ENCODE measurements around the gene RASA2. TPM values are rescaled to one million over a fixed set of nuclear protein-coding genes. Genes with fewer than 3 reads are reported as not detected.

The RASA2 gene
- polyA plus RNA-seq, 1 of the 3 experiments (the other 2 are of a cell fraction) = 2.4 TPM

- H3K36me3 ChIP-seq (replicated peaks in 1 of 2; ENCODE audit: control insufficient read depth in 1 of 2, insufficient read depth in 2 of 2, low read length in 1 of 2) = no peaks in the 10 kb centered on the region
- no peaks in the 10 kb centered on the region for H3K27me3 ChIP-seq (ENCODE audit: insufficient read depth)
- peak overlapping the region; percentile 62 to 68 for H3K4me3 ChIP-seq (ENCODE audit: low read depth in 2 of 2, low read length in 1 of 2)
- H3K9ac ChIP-seq = peak overlapping the region; percentile 44
- no peak for TF ChIP-seq SIN3A (IDR thresholded peaks at IDR 0.05; ENCODE audit: borderline replicate concordance, low read depth, low read length)
- DNase-seq = no peak
- CTCF ChIA-PET = no interaction called here
- H4K20me1 ChIP-seq (ENCODE audit: insufficient read depth) = no peaks in the 10 kb centered on the region
- H3K9me2 ChIP-seq = no peaks in the 10 kb centered on the region
- no peaks in the 10 kb centered on the region for H3K9me3 ChIP-seq
- H2AFZ ChIP-seq (ENCODE audit: low read depth) = peak overlapping the region; percentile 98
- no peaks in the 10 kb centered on the region for H3K79me2 ChIP-seq (ENCODE audit: insufficient read depth)
- WGBS (ENCODE audit: low lambda C conversion rate) = 80% methylated on average over 3 of the region's 9 CpGs
- no peak overlapping the region for H3K27ac ChIP-seq (ENCODE audit: low read depth in 2 of 2, low read length in 1 of 2)
- H3K4me1 ChIP-seq (ENCODE audit: control insufficient read depth in 1 of 2, insufficient read depth in 2 of 2, low read depth in 1 of 2, low read length in 1 of 2) = peaks cover 3 to 6% of the 10 kb centered on the region in 2 experiments; a peak in 2 of 4 replicates
- peak overlapping the region; percentile 96 for H3K4me2 ChIP-seq
- POLR2A ChIA-PET = no interaction called here
- no peaks in the 10 kb centered on the region for H3F3A ChIP-seq (replicated peaks; ENCODE audit: insufficient read depth)
Observed at GRCh38 chr3:141660614-141660947, 173.8 kb downstream of the RASA2 start.

DNA sequence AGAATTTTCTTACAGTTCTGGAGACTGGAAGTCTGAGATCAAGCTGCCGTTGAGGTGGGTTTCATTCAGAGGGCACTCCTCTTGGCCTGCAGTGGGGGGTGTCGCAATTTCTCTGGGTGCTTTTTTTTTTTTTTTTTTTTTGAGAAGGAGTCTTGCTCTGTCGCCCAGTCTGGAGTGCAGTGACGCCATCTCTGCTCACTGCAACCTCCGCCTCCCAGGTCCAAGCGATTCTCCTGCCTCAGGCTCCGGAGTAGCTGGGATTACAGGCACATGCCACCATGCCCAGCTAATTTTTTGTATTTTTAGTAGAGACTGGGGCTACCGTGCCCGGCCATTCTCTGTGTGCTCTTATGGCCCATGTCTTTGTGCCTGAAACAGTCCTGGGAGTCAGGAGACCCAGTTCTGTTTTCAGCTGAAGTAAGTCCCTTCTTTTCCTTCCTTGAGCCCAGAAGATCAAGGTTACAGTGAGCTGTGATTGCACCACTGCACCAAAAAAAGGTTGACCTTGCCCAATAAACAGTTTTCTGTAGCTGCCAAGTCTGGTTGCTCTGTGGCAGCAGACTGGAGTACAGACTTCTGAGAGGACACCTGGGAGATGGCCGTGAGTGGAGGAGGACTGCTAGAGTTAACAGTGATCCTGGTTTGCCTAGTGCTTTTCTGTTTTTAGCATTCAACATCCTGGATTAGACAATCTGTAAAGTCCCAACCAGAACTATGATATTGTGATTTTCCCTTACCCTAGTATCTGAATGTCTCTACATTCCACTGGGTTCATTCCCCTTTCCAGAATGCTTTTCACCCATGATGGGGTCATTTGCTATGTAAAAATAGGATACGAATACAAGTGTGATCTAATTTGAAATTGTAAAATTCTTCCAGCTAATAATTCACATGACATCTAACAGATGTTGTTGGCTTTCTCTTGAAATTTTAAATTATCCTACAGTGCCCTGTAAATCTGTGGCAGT, 174.7 kb downstream of the RASA2 start:
- ChIA-PET POLR2A (no interaction called here), CTCF (no interaction called here)
- Histone ChIP-seq H3K27ac (ENCODE audit: low read depth in 2 of 2, low read length in 1 of 2) (no peak overlapping the region), H3K79me2 (ENCODE audit: insufficient read depth) (no peaks in the 10 kb centered on the region), H3K9me2 (no peaks in the 10 kb centered on the region), H3K4me1 (ENCODE audit: control insufficient read depth in 1 of 2, insufficient read depth in 2 of 2, low read depth in 1 of 2, low read length in 1 of 2) (peaks cover 3 to 6% of the 10 kb centered on the region in 2 experiments; a peak in 2 of 4 replicates), H3K4me3 (ENCODE audit: low read depth in 2 of 2, low read length in 1 of 2) (no peak overlapping the region), H3F3A (replicated peaks; ENCODE audit: insufficient read depth) (no peaks in the 10 kb centered on the region), H4K20me1 (ENCODE audit: insufficient read depth) (no peaks in the 10 kb centered on the region), H3K36me3 (replicated peaks in 1 of 2; ENCODE audit: control insufficient read depth in 1 of 2, insufficient read depth in 2 of 2, low read length in 1 of 2) (no peaks in the 10 kb centered on the region), H3K9me3 (no peaks in the 10 kb centered on the region), H3K4me2 (no peak overlapping the region), H3K9ac (no peak overlapping the region), H2AFZ (ENCODE audit: low read depth) (no peak overlapping the region), H3K27me3 (ENCODE audit: insufficient read depth) (no peaks in the 10 kb centered on the region)
- no peak for DNase-seq
- TF ChIP-seq ELF1 (IDR thresholded peaks at IDR 0.05) (no peak), EZH2phosphoT487 (IDR thresholded peaks at IDR 0.05; ENCODE audit: borderline replicate concordance, low read depth) (no peak), JUND (IDR thresholded peaks at IDR 0.05) (no peak), RFX5 (IDR thresholded peaks at IDR 0.05; ENCODE audit: low read length) (no peak), EP300 (IDR thresholded peaks at IDR 0.05; ENCODE audit: borderline replicate concordance in 1 of 2, low read depth in 1 of 2, low read length in 1 of 2) (no peak), ZBTB33 (IDR thresholded peaks at IDR 0.05; ENCODE audit: borderline replicate concordance, low read depth) (no peak), REST (IDR thresholded peaks at IDR 0.05; ENCODE audit: low read depth, low read length) (no peak), TCF12 (IDR thresholded peaks at IDR 0.05) (no peak), GABPA (IDR thresholded peaks at IDR 0.05; ENCODE audit: low read depth) (no peak), MXI1 (IDR thresholded peaks at IDR 0.05; ENCODE audit: low read depth, low read length) (no peak), NRF1 (IDR thresholded peaks at IDR 0.05; ENCODE audit: low read depth, low read length) (no peak), FOXM1 (IDR thresholded peaks at IDR 0.05; ENCODE audit: low read depth) (no peak), RCOR1 (IDR thresholded peaks at IDR 0.05; ENCODE audit: low read length) (no peak), RAD21 (IDR thresholded peaks at IDR 0.05; ENCODE audit: low read length) (no peak), SIN3A (IDR thresholded peaks at IDR 0.05; ENCODE audit: borderline replicate concordance, low read depth, low read length) (no peak), NFIC (IDR thresholded peaks at IDR 0.05; ENCODE audit: borderline replicate concordance) (no peak), MAX (IDR thresholded peaks at IDR 0.05; ENCODE audit: low read depth) (no peak), TEAD4 (IDR thresholded peaks at IDR 0.05; ENCODE audit: borderline replicate concordance, insufficient read depth) (no peak), PBX3 (IDR thresholded peaks at IDR 0.05) (no peak)
- TF ChIP-seq, protein P1, sequence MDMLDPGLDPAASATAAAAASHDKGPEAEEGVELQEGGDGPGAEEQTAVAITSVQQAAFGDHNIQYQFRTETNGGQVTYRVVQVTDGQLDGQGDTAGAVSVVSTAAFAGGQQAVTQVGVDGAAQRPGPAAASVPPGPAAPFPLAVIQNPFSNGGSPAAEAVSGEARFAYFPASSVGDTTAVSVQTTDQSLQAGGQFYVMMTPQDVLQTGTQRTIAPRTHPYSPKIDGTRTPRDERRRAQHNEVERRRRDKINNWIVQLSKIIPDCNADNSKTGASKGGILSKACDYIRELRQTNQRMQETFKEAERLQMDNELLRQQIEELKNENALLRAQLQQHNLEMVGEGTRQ (IDR thresholded peaks at IDR 0.05; ENCODE audit: borderline replicate concordance, low read depth, low read length) = no peak
- 88% methylated on average over 11 of the region's 11 CpGs for WGBS (ENCODE audit: low lambda C conversion rate)
